Fibroblast of lung (primary cell): ENCODE results near the gene CFAP77.

ENCODE experiments used
- CTCF ChIP-seq, 2 donors: IDR thresholded peaks in 1 of 2; conservative IDR thresholded peaks in 1 of 2; 1 replicate in 1 of 2; 2 replicates in 1 of 2; pipeline ENCODE4 v1.5.1; 2011 to 2012; ENCODE audit warnings: low read length in 2 of 2, control low read depth in 1 of 2, inconsistent platforms in 1 of 2, low read depth in 1 of 2, mild to moderate bottlenecking in 1 of 2
- EZH2 ChIP-seq: IDR thresholded peaks from 2 replicates; pipeline ENCODE4 v1.5.1; 2012; ENCODE audit warnings: low read length, control low read depth, mild to moderate bottlenecking; ENCODE audit errors: missing control alignments

- TF ChIP-seq EZH2: no peak
- no peak for TF ChIP-seq CTCF (conservative IDR thresholded peaks at IDR 0.05 in 1 of 2, IDR thresholded peaks at IDR 0.05 in 1 of 2; ENCODE audit: low read depth in 1 of 2, low read length in 2 of 2)
Observed at GRCh38 chr9:132516301-132516700, 106.3 kb downstream of the CFAP77 start.
